Trophoblast cell (in vitro differentiated cells and primary cell): ENCODE results near the gene GDPD3.
A peak's percentile ranks its signal among the peaks of the same experiment; 100 is the strongest.

Experiments
- DNase-seq, 2 donors: peaks; one replicate each; pipeline ENCODE4 v3.0.0-alpha.2; 2016
- H2AFZ ChIP-seq: 2 replicates; pipeline ENCODE4 v1.6.1; 2013; ENCODE audit warnings: low read length, moderate library complexity, mild to moderate bottlenecking; ENCODE audit not compliant: insufficient read depth, poor library complexity
- H2AK5ac ChIP-seq: 2 replicates; pipeline ENCODE4 v1.6.1; 2013; ENCODE audit warnings: mild to moderate bottlenecking, low read length
- H2BK120ac ChIP-seq: 2 replicates; pipeline ENCODE4 v1.6.1; 2013; ENCODE audit warnings: low read length, mild to moderate bottlenecking, moderate library complexity; ENCODE audit not compliant: insufficient read depth, poor library complexity
- H2BK12ac ChIP-seq: 2 replicates; pipeline ENCODE4 v1.6.1; 2013; ENCODE audit warnings: mild to moderate bottlenecking, low read length, moderate library complexity
- H2BK5ac ChIP-seq: 2 replicates; pipeline ENCODE4 v1.6.1; 2013; ENCODE audit warnings: low read length, low read depth, moderate library complexity, mild to moderate bottlenecking; ENCODE audit not compliant: poor library complexity
- H3K14ac ChIP-seq: 2 replicates; pipeline ENCODE4 v1.6.1; 2013; ENCODE audit warnings: mild to moderate bottlenecking, low read length
- H3K18ac ChIP-seq: 2 replicates; pipeline ENCODE4 v1.6.1; 2013; ENCODE audit warnings: mild to moderate bottlenecking, low read length
- H3K23ac ChIP-seq: 2 replicates; pipeline ENCODE4 v1.6.1; 2013; ENCODE audit warnings: low read length
- H3K27ac ChIP-seq: 2 replicates; pipeline ENCODE4 v1.5.1; 2013; ENCODE audit warnings: low read depth, mild to moderate bottlenecking, inconsistent platforms, low read length, moderate library complexity
- H3K27me3 ChIP-seq: 2 replicates; pipeline ENCODE4 v1.6.1; 2013; ENCODE audit warnings: inconsistent platforms, mild to moderate bottlenecking, low read length, moderate library complexity; ENCODE audit not compliant: insufficient read depth
- H3K36me3 ChIP-seq, 2 experiments: 1 replicate in 1 of 2; 2 replicates in 1 of 2; pipeline ENCODE4 v1.6.1; 2013; ENCODE audit warnings: low read length in 2 of 2, mild to moderate bottlenecking in 2 of 2, moderate library complexity in 1 of 2; ENCODE audit not compliant: insufficient read depth in 2 of 2, control insufficient read depth in 1 of 2
- H3K4ac ChIP-seq: 2 replicates; pipeline ENCODE4 v1.6.1; 2013; ENCODE audit warnings: low read depth, mild to moderate bottlenecking, low read length, moderate library complexity
- H3K4me1 ChIP-seq, 2 experiments: 1 replicate in 1 of 2; 2 replicates in 1 of 2; pipeline ENCODE4 v1.6.1; 2013; ENCODE audit warnings: low read length in 2 of 2, mild to moderate bottlenecking in 2 of 2, moderate library complexity in 1 of 2; ENCODE audit not compliant: insufficient read depth in 2 of 2, control insufficient read depth in 1 of 2
- H3K4me2 ChIP-seq: 2 replicates; pipeline ENCODE4 v1.6.1; 2013; ENCODE audit warnings: inconsistent platforms, mild to moderate bottlenecking, low read length, moderate library complexity
- H3K4me3 ChIP-seq: 2 replicates; pipeline ENCODE4 v1.5.1; 2013; ENCODE audit warnings: mild to moderate bottlenecking, low read depth, low read length, inconsistent platforms
- H3K79me1 ChIP-seq: one replicate; pipeline ENCODE4 v1.6.1; 2013; ENCODE audit warnings: low read length
- H3K79me2 ChIP-seq: 2 replicates; pipeline ENCODE4 v1.6.1; 2013; ENCODE audit warnings: low read length, mild to moderate bottlenecking; ENCODE audit not compliant: control insufficient read depth, insufficient read depth, poor library complexity
- H3K9ac ChIP-seq: 2 replicates; pipeline ENCODE4 v1.6.1; 2013; ENCODE audit warnings: mild to moderate bottlenecking, low read length
- H3K9me3 ChIP-seq: 2 replicates; pipeline ENCODE4 v1.6.1; 2013; ENCODE audit warnings: low read depth, mild to moderate bottlenecking, control low read depth, inconsistent platforms, low read length; ENCODE audit not compliant: insufficient read depth
- H4K12ac ChIP-seq: 2 replicates; pipeline ENCODE4 v1.6.1; 2013; ENCODE audit warnings: low read depth, mild to moderate bottlenecking, low read length, moderate library complexity
- H4K8ac ChIP-seq: 2 replicates; pipeline ENCODE4 v1.6.1; 2013; ENCODE audit warnings: low read depth, mild to moderate bottlenecking, low read length, moderate library complexity
- H4K91ac ChIP-seq: one replicate; pipeline ENCODE4 v1.6.1; 2013; ENCODE audit warnings: low read depth, mild to moderate bottlenecking, low read length, moderate library complexity
- WGBS: extraction: QIAGEN DNeasy Blood & Tissue Kit; methylation state at CpG from one replicate; pipeline ENCODE4 v1.1.7; 2013; ENCODE audit warnings: missing lambda C conversion rate; ENCODE audit not compliant: insufficient read length, insufficient coverage; ENCODE audit errors: extremely low coverage; 5-methylcytosine and 5-hydroxymethylcytosine counted together

GDPD3 gene

DNA sequence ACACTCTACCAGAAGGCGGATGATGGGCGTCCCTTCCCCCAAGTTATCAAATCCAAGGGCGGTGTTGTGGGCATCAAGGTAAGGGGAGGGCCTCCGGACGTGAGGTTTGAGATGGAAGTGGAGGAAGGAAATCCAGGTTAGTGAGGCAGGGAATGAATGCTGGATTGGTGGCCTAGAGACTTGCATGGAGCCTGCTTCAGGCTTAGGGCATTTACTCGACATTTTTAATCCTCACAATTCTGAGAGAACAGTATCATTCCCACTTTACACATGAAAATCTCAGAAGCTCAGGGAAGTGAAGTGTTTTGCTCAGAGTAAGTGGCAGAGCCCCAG is 45.8 kb downstream of the GDPD3 start:
- peaks cover 20 to 24% of the 10 kb centered on the region in 2 experiments for H3K4me1 ChIP-seq
- WGBS: no CpG with 5 or more reads among the region's 6 CpGs

DNA sequence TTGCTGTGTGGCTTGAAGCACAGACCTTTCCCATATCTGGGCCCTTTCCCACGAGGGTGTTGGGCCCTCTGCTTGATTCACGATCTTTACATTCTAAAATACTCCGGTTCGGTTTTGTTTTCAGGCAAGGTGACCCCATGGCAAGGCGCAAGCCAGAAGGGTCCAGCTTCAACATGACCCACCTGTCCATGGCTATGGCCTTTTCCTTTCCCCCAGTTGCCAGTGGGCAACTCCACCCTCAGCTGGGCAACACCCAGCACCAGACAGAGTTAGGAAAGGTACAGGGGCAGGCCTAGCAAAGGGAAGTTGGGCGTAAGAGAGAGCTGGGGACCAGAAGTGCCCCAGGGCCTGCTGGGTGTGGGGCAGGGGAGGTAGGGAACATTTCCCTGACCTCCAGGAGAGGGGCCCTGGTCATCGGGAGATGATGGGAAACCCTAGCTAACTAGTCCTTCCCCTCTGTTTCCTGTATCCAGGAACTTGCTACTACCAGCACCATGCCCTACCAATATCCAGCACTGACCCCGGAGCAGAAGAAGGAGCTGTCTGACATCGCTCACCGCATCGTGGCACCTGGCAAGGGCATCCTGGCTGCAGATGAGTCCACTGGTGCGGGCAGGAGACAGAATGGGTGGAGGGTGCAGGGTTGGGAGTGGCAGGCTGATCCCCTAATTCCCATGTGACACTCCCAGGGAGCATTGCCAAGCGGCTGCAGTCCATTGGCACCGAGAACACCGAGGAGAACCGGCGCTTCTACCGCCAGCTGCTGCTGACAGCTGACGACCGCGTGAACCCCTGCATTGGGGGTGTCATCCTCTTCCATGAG is 46.4 kb downstream of the GDPD3 start:
- H3K79me2 ChIP-seq: peaks cover 26% of the 10 kb centered on the region
- H2BK12ac ChIP-seq: no peak overlapping the region
- H3K9me3 ChIP-seq: no peaks in the 10 kb centered on the region
- no peak for DNase-seq
- H4K12ac ChIP-seq: peak overlapping the region; percentile 23
- no peak overlapping the region for H3K27ac ChIP-seq
- peak overlapping the region; percentile 100 for H3K4ac ChIP-seq
- peak overlapping the region; percentile 75 for H4K8ac ChIP-seq
- no peak overlapping the region for H2AK5ac ChIP-seq
- peak overlapping the region; percentile 21 for H2BK120ac ChIP-seq
- H3K79me1 ChIP-seq: peaks cover 19% of the 10 kb centered on the region
- H3K14ac ChIP-seq: peak overlapping the region; percentile 89
- H3K9ac ChIP-seq: peak overlapping the region; percentile 97
- H2AFZ ChIP-seq: no peak overlapping the region
- peak overlapping the region; percentile 99 for H3K4me3 ChIP-seq
- no CpG with 5 or more reads among the region's 21 CpGs for whole genome bisulfite sequencing
- peak overlapping the region; percentile 13 for H3K18ac ChIP-seq
- H3K23ac ChIP-seq: no peak overlapping the region
- peaks cover 47 to 48% of the 10 kb centered on the region in 2 experiments for H3K36me3 ChIP-seq
- H2BK5ac ChIP-seq: peak overlapping the region; percentile 95
- peaks cover 20 to 24% of the 10 kb centered on the region in 2 experiments for H3K4me1 ChIP-seq
- H4K91ac ChIP-seq: peak overlapping the region; percentile 75
- peak overlapping the region; percentile 84 for H3K4me2 ChIP-seq
- H3K27me3 ChIP-seq: no peaks in the 10 kb centered on the region

More for the DNA sequence above, 45.8 kb downstream of the GDPD3 start:
- DNase-seq: no peak
- H3K23ac ChIP-seq: no peak overlapping the region
- H3K79me1 ChIP-seq: peaks cover 19% of the 10 kb centered on the region
- no peak overlapping the region for H2AFZ ChIP-seq
- H3K4ac ChIP-seq: peak overlapping the region; percentile 100
- peak overlapping the region; percentile 84 for H3K4me2 ChIP-seq
- peaks cover 26% of the 10 kb centered on the region for H3K79me2 ChIP-seq
- H4K8ac ChIP-seq: no peak overlapping the region
- no peaks in the 10 kb centered on the region for H3K27me3 ChIP-seq
- H3K27ac ChIP-seq: no peak overlapping the region
- H4K91ac ChIP-seq: no peak overlapping the region
- no peak overlapping the region for H3K9ac ChIP-seq
- H3K9me3 ChIP-seq: no peaks in the 10 kb centered on the region
- H3K14ac ChIP-seq: no peak overlapping the region
- H3K36me3 ChIP-seq: peaks cover 48 to 52% of the 10 kb centered on the region in 2 experiments
- H3K18ac ChIP-seq: no peak overlapping the region
- no peak overlapping the region for H3K4me3 ChIP-seq
- H2AK5ac ChIP-seq: no peak overlapping the region
- no peak overlapping the region for H2BK120ac ChIP-seq
- H2BK12ac ChIP-seq: no peak overlapping the region
- H2BK5ac ChIP-seq: no peak overlapping the region
- no peak overlapping the region for H4K12ac ChIP-seq

DNA sequence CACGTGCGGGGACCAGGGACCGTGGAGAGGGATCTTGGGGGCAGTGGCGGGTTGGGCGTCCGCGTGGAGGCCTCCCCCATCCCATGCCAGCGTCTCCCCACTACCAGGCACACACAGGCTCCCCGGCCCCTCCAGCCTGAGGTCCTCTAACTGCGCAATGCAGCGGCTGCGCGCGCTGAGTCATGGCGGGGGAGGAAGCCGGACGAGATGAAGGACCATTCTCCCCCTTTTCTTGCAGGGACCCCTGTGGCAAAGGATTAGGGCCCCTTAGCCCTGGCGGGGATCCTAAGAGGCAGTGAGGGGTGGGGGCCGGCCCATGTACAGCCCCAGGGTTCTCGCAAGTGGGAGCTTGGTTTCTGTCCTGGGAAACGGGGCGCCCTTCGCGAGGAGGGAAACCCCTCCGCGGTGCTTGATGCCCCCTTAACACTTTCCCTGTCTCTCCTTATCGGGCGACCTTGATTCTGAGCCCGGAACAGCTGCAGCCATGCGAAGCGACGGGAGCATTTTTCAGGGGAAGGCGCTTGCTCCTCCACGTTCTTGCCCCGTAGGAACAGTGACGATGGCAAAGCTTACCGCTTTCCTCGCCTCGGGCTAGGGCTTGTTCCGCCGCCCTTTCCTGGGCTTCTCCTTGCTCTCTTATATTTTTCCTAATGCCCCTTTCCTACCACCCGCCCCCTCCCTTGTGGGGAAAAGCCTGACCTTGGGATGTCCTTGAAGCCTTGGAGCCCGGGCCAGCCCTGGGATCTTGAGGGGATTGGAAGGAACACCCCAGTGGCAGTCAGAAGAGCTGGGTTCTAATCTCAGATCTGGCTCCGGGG is 47.2 kb downstream of the GDPD3 start:
- H3K27me3 ChIP-seq: no peaks in the 10 kb centered on the region
- H3K4me3 ChIP-seq: peak overlapping the region; percentile 99
- no CpG with 5 or more reads among the region's 44 CpGs for WGBS
- no peaks in the 10 kb centered on the region for H3K9me3 ChIP-seq
- H3K4me2 ChIP-seq: peak overlapping the region; percentile 84
- H2AK5ac ChIP-seq: peak overlapping the region; percentile 65
- H3K9ac ChIP-seq: peak overlapping the region; percentile 97
- DNase-seq: peak; percentile 40 to 67
- peak overlapping the region; percentile 75 for H4K8ac ChIP-seq
- H3K23ac ChIP-seq: no peak overlapping the region
- H3K4ac ChIP-seq: peak overlapping the region; percentile 100
- H2AFZ ChIP-seq: peak overlapping the region; percentile 38
- H3K79me1 ChIP-seq: peaks cover 19% of the 10 kb centered on the region
- H2BK120ac ChIP-seq: peak overlapping the region; percentile 60
- H4K91ac ChIP-seq: peak overlapping the region; percentile 75
- H3K27ac ChIP-seq: peak overlapping the region; percentile 89
- H2BK12ac ChIP-seq: peak overlapping the region; percentile 64
- H2BK5ac ChIP-seq: peak overlapping the region; percentile 95
- peak overlapping the region; percentile 50 for H4K12ac ChIP-seq
- peak overlapping the region; percentile 77 for H3K18ac ChIP-seq
- peaks cover 20 to 26% of the 10 kb centered on the region in 2 experiments for H3K4me1 ChIP-seq
- peaks cover 40 to 41% of the 10 kb centered on the region in 2 experiments for H3K36me3 ChIP-seq
- peaks cover 26% of the 10 kb centered on the region for H3K79me2 ChIP-seq
- H3K14ac ChIP-seq: peak overlapping the region; percentile 89

DNA sequence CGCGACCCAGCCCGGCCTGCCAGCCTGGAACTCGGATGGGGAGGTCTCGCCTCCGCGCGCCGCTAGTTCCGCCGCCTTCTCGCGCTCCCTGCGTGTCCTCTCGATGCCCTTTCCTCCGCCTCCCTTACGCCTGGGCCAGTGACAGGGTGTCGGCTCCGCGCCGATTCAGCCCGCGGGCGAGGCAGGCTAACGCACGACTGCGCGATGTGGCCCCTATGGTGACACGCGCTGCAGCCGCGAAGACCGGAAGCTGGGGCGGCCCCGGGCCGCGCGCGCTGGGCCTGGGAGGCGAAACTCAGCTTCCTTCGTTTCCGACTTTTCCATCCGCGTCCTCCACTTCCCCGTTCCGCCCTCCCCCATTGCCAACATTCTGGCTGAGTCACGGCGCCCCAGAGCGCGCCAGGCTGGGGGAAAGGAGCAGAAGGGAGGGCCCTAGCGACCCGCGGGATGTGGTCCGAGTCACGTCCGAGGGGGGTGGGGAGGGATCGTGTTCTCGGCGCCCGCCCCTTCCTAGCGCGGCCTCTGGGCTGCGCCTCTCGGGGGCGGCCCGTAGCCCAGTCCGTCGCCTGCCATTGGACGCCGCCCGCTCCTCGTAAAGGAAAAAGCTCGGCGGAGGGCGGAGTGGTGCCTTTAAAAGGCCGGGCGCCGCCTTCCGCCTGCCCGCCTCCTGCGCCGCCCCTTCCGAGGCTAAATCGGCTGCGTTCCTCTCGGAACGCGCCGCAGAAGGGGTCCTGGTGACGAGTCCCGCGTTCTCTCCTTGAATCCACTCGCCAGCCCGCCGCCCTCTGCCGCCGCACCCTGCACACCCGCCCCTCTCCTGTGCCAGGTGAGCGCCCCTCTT is 48.0 kb downstream of the GDPD3 start, which contains the start of gene ALDOA:
TSS of gene ALDOA (plus strand) at position 659 of the 841 bp plus-strand sequence. CDS start 1,138 bp downstream, outside the sequence.
- no CpG with 5 or more reads among the region's 99 CpGs for WGBS

More for the DNA sequence above, 48.0 kb downstream of the GDPD3 start, which contains the start of gene ALDOA:
- H2BK12ac ChIP-seq: peak within 1 kb of the TSS; percentile 64
- H3K4ac ChIP-seq: peak within 1 kb of the TSS; percentile 100
- peaks cover 19% of the 10 kb centered on the region for H3K79me1 ChIP-seq
- peak within 1 kb of the TSS; percentile 65 for H2AK5ac ChIP-seq
- peak within 1 kb of the TSS; percentile 95 for H2BK5ac ChIP-seq
- H3K23ac ChIP-seq: no peak within 1 kb of the TSS
- peak within 1 kb of the TSS; percentile 96 for H3K4me2 ChIP-seq
- peaks cover 26% of the 10 kb centered on the region for H3K79me2 ChIP-seq
- peak within 1 kb of the TSS; percentile 81 for H2BK120ac ChIP-seq
- peak within 1 kb of the TSS; percentile 83 for H4K8ac ChIP-seq
- peak within 1 kb of the TSS; percentile 99 for H3K4me3 ChIP-seq
- H3K14ac ChIP-seq: peak within 1 kb of the TSS; percentile 90
- no peaks in the 10 kb centered on the region for H3K27me3 ChIP-seq
- peaks cover 33 to 35% of the 10 kb centered on the region in 2 experiments for H3K36me3 ChIP-seq
- H3K18ac ChIP-seq: peak within 1 kb of the TSS; percentile 92
- no peaks in the 10 kb centered on the region for H3K9me3 ChIP-seq
- peak within 1 kb of the TSS; percentile 100 for H3K27ac ChIP-seq
- H3K4me1 ChIP-seq: peaks cover 24 to 33% of the 10 kb centered on the region in 2 experiments
- peak within 1 kb of the TSS; percentile 78 for H2AFZ ChIP-seq
- peak within 1 kb of the TSS; percentile 93 for H4K91ac ChIP-seq
- H4K12ac ChIP-seq: peak within 1 kb of the TSS; percentile 64
- peak within 1 kb of the TSS; percentile 97 for H3K9ac ChIP-seq
- DNase-seq: peak; percentile 98 to 99
